Adrenal gland (tissue), 12 donors: Measurements from ENCODE around the gene SPINT1. TPM values are rescaled to one million over a fixed set of nuclear protein-coding genes. Genes with fewer than 3 reads are reported as not detected.

Experiments
- DNase-seq, 7 donors: peaks; one replicate each; pipeline ENCODE4 v3.0.0-alpha.2; 2019 to 2020
- H3K27ac ChIP-seq, 5 donors: fragments of 200-600 bp; sonication (generic) in 4 of 5; 1 replicate in 3 of 5; 2 replicates in 2 of 5; pipeline versions ENCODE4 v1.5.1 to v1.8.0; 2016 to 2020; ENCODE audit warnings: mild to moderate bottlenecking in 1 of 5
- H3K27me3 ChIP-seq: fragments of 200-600 bp; 2 replicates; pipeline ENCODE4 v1.8.0; 2021
- H3K36me3 ChIP-seq, 2 donors: fragments of 200-600 bp; replicated peaks in 1 of 2; 1 replicate in 1 of 2; 2 replicates in 1 of 2; pipeline versions ENCODE4 v1.5.1 to v1.8.0; 2018 to 2022
- H3K4me1 ChIP-seq, 2 donors: fragments of 200-600 bp; replicated peaks in 1 of 2; 1 replicate in 1 of 2; 2 replicates in 1 of 2; pipeline versions ENCODE4 v1.5.1 to v1.8.0; 2018 to 2021
- H3K4me3 ChIP-seq, 4 donors: fragments of 200-600 bp; sonication (generic) in 3 of 4; one replicate each; pipeline ENCODE4 v1.5.1; 2016 to 2018
- H3K9me3 ChIP-seq, 3 donors: fragments of 200-600 bp; sonication (generic) in 1 of 3; replicated peaks in 1 of 3; 1 replicate in 2 of 3; 2 replicates in 1 of 3; pipeline versions ENCODE4 v1.5.1 to v1.8.0; 2016 to 2021
- POLR2A ChIP-seq, 2 donors: fragments of 450-650 bp; IDR thresholded peaks; one replicate each; pipeline ENCODE4 v1.6.1; 2017; ENCODE audit warnings: antibody characterized with exemption in 2 of 2, mild to moderate bottlenecking in 2 of 2, moderate library complexity in 1 of 2
- WGBS, 4 donors: extraction: QIAGEN DNeasy Blood & Tissue Kit in 2 of 4; methylation state at CpG; one replicate each; pipeline versions ENCODE4 v1.1.5 to v1.1.7; 2013 to 2017; 5-methylcytosine and 5-hydroxymethylcytosine counted together
- intact Hi-C, 2 donors: fragments of 100-400 bp; cut with DNase I; formaldehyde crosslinking; loops; one replicate each; pipeline versions ENCODE4 v1.14.1 to v1.15.0; 2022 to 2023
- polyA plus RNA-seq, 3 donors: library from polyadenylated mRNA; stranded (reverse); fragments of 200-250 nt in 2 of 3; fragments of 350-450 nt in 1 of 3; fragmentation: Illumina TruSeq in 1 of 3; extraction: RNeasy Lipid Tissue Mini Kit (QIAGEN cat#74804) in 1 of 3; gene quantifications; one replicate each; pipeline ENCODE4 v1.2.3, GENCODE V29; 2013 to 2014
- total RNA-seq, 9 donors: library from RNA; depleted of rRNA in 4 of 9; stranded (reverse); fragments of >200 nt in 4 of 9; fragments of 120-200 nt in 1 of 9; fragmentation: NEBNext Ultra II Directional in 1 of 9; extraction: Animal tissue kit (Norgen Biotek cat#: 25700) in 1 of 9; gene quantifications; one replicate each; pipeline versions ENCODE4 v1.1.0 to v1.2.4, GENCODE V29; 2013 to 2023
- TF ChIP-seq, protein P1 (sequence below), 6 experiments: fragments of 450-650 bp in 4 of 6; fragments of 200-600 bp in 2 of 6; sonication (generic) in 1 of 6; IDR thresholded peaks; 1 replicate in 5 of 6; 2 replicates in 1 of 6; pipeline versions ENCODE4 v1.5.1 to v1.8.0; 2016 to 2021; ENCODE audit warnings: antibody characterized with exemption in 6 of 6, mild to moderate bottlenecking in 2 of 6, moderate library complexity in 1 of 6
- donor health status: healthy with polysubstance abuse.
- donor health status: Bipolar disorder and iron deficiency.
- donor health status: DM: yes; HTN: yes; CAD: no.
- donor health status: DM: no; HTN: no; CAD: no.
- donor health status: DM: no; HTN: no; CAD: no.
- donor health status: DM: yes; HTN: yes; CAD: no.

The SPINT1 gene
- total and polyA plus RNA-seq, 12 donors = 0.17 to 5.1 (median 1.2) TPM

DNA sequence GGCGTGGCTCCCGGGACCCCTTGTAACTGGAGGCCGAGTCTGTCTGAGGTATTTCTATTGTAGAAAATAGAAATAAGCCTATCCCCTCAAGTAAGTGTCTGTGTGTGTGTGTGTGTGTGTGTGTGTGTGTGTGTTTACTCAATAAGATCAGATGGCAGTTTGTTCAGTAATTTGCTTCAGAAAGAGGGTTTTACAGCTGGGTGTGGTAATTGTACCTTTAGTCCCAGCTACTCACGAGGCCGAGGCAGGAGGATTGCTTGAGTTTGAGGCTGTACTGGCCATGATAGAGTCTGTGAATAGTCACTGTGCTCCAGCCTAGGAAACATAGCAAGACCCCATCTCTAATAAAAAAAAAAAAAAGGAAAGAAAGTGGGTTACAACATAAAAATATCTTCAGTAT is 8.7 kb downstream of the SPINT1 start:
- no peak for DNase-seq
- Histone ChIP-seq H3K36me3 (no peaks in the 10 kb centered on the region), H3K4me3 (no peak overlapping the region), H3K4me1 (peaks cover 0 to 4% of the 10 kb centered on the region in 2 donors), H3K9me3 (no peaks in the 10 kb centered on the region), H3K27me3 (no peaks in the 10 kb centered on the region), H3K27ac (no peak overlapping the region)
- no peak for TF ChIP-seq POLR2A (IDR thresholded peaks at IDR 0.05)
- TF ChIP-seq, protein P1, sequence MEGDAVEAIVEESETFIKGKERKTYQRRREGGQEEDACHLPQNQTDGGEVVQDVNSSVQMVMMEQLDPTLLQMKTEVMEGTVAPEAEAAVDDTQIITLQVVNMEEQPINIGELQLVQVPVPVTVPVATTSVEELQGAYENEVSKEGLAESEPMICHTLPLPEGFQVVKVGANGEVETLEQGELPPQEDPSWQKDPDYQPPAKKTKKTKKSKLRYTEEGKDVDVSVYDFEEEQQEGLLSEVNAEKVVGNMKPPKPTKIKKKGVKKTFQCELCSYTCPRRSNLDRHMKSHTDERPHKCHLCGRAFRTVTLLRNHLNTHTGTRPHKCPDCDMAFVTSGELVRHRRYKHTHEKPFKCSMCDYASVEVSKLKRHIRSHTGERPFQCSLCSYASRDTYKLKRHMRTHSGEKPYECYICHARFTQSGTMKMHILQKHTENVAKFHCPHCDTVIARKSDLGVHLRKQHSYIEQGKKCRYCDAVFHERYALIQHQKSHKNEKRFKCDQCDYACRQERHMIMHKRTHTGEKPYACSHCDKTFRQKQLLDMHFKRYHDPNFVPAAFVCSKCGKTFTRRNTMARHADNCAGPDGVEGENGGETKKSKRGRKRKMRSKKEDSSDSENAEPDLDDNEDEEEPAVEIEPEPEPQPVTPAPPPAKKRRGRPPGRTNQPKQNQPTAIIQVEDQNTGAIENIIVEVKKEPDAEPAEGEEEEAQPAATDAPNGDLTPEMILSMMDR (IDR thresholded peaks at IDR 0.05) = no peak
- intact Hi-C loops = no loop called here
- 87 to 97% (median 92%) methylated on average over 5 of the region's 5 CpGs for WGBS, 4 donors

DNA sequence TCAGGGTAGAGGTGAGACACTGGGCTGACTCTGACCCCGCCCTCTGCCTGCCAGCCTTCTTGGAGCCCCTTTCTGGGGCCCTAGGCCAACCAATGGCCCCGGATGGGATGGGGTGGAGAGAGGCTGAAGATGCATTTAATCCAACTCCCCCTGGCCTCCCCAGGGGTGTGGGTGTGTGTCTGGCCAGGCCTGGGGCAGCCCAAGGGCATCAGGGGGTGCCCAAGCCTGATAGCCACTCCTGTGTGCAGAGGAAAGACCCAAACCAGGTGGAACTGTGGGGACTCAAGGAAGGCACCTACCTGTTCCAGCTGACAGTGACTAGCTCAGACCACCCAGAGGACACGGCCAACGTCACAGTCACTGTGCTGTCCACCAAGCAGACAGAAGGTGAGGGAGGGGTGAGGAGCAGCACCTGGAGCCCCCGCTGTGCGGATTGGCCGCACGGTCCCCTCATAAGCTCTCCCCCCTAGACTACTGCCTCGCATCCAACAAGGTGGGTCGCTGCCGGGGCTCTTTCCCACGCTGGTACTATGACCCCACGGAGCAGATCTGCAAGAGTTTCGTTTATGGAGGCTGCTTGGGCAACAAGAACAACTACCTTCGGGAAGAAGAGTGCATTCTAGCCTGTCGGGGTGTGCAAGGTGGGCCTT is 9.5 kb downstream of the SPINT1 start:
- 85 to 89% (median 87%) methylated on average over 9 to 16 of the region's 16 CpGs for WGBS, 4 donors
- TF ChIP-seq POLR2A (IDR thresholded peaks at IDR 0.05) = no peak
- TF ChIP-seq, protein P1 (IDR thresholded peaks at IDR 0.05) = no peak
- H3K4me1 ChIP-seq = peaks cover 0 to 5% of the 10 kb centered on the region in 2 donors
- no peak overlapping the region for H3K4me3 ChIP-seq
- no peak for DNase-seq
- H3K27me3 ChIP-seq = no peaks in the 10 kb centered on the region
- no peaks in the 10 kb centered on the region for H3K9me3 ChIP-seq
- no peak overlapping the region for H3K27ac ChIP-seq
- H3K36me3 ChIP-seq = no peaks in the 10 kb centered on the region
- intact Hi-C loops = no loop called here

DNA sequence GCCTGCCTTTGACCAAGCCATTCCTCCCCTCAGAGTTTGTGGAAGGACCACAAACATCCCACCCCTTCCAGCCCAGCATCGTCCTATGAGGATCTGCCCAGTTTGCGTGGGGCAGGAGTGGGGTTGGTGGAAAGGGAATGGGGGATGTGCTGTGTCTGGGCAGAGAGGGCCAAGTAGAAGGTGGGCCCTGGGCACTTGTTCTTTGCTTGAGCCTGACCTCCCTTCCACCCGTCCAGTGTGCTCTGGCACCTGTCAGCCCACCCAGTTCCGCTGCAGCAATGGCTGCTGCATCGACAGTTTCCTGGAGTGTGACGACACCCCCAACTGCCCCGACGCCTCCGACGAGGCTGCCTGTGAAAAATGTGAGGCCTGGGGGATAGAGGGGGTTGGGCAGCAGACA is 10.3 kb downstream of the SPINT1 start:
- H3K4me1 ChIP-seq = peaks cover 0 to 5% of the 10 kb centered on the region in 2 donors
- no peaks in the 10 kb centered on the region for H3K27me3 ChIP-seq
- H3K27ac ChIP-seq = no peak overlapping the region
- H3K36me3 ChIP-seq = no peaks in the 10 kb centered on the region
- no peak for DNase-seq
- no peaks in the 10 kb centered on the region for H3K9me3 ChIP-seq
- no peak overlapping the region for H3K4me3 ChIP-seq
- 61 to 100% (median 72%) methylated on average over 2 to 10 of the region's 10 CpGs for WGBS, 4 donors
- intact Hi-C loops = no loop called here
- TF ChIP-seq, protein P1 (IDR thresholded peaks at IDR 0.05) = no peak
- TF ChIP-seq POLR2A (IDR thresholded peaks at IDR 0.05) = no peak

DNA sequence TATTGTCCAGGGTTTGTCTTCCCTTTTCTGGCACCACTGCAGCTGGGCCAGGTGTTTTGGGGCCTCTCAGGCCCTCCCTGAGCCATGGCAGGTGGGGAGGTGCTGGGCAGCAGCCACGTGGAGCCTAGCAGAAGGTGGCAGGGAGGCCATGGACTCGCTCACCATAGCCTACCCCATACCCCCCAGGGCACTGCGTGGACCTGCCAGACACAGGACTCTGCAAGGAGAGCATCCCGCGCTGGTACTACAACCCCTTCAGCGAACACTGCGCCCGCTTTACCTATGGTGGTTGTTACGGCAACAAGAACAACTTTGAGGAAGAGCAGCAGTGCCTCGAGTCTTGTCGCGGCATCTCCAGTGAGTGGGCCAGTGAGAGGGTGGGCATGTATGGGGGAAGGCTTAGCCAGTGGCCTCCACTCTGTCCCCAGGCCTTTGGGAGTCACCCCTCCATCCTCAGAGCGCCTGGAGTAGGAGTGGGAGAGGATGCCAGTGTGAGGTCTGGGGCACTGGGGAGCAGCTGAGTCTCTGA is 11.9 kb downstream of the SPINT1 start:
- Histone ChIP-seq H3K4me1 (peaks cover 0 to 5% of the 10 kb centered on the region in 2 donors), H3K4me3 (no peak overlapping the region), H3K9me3 (no peaks in the 10 kb centered on the region), H3K36me3 (no peaks in the 10 kb centered on the region), H3K27me3 (no peaks in the 10 kb centered on the region), H3K27ac (no peak overlapping the region)
- DNase-seq = no peak
- intact Hi-C loops = loop anchor here in 1 of 2 donors (5.0 kb wide), 1 partner anchor 37 kb away; the partner anchor contains the start of gene VPS18
- WGBS, 4 donors = 77 to 84% (median 81%) methylated on average over 7 to 13 of the region's 13 CpGs
- TF ChIP-seq, protein P1 (IDR thresholded peaks at IDR 0.05) = no peak
- TF ChIP-seq POLR2A (IDR thresholded peaks at IDR 0.05) = no peak
